Activated naive CD4-positive, alpha-beta T cell treated with anti-CD3 and anti-CD28 coated beads for 36 hours (primary cell): Measurements from ENCODE around the gene DNASE2B. TPM values are rescaled to one million over a fixed set of nuclear protein-coding genes. Genes with fewer than 3 reads are reported as not detected.

Experiments
- CTCF ChIA-PET: fragments of 350-600 bp; sonication (Branson Sonifier 250); formaldehyde crosslinking; loops from one replicate; lab custom pipeline; 2021; ENCODE audit warnings: antibody characterized with exemption; lab: Charles Lee
- DNase-seq: peaks from one replicate; pipeline ENCODE4 v3.0.0-alpha.2; 2020
- H3K27ac Mint-ChIP-seq: one replicate; pipeline ENCODE4 v1.8.0; 2021; ENCODE audit warnings: mild to moderate bottlenecking, mixed read lengths
- H3K27me3 Mint-ChIP-seq: one replicate; pipeline ENCODE4 v1.8.0; 2021; ENCODE audit warnings: low read depth, mixed read lengths
- H3K36me3 Mint-ChIP-seq: one replicate; pipeline ENCODE4 v1.8.0; 2021; ENCODE audit warnings: low read depth, mixed read lengths
- H3K4me1 Mint-ChIP-seq: one replicate; pipeline ENCODE4 v1.8.0; 2021; ENCODE audit warnings: low read depth, mixed read lengths
- H3K4me3 Mint-ChIP-seq: one replicate; pipeline ENCODE4 v1.8.0; 2021; ENCODE audit warnings: mild to moderate bottlenecking, moderate library complexity, mixed read lengths
- H3K9me3 Mint-ChIP-seq: one replicate; pipeline ENCODE4 v1.8.0; 2021; ENCODE audit warnings: mixed read lengths
- intact Hi-C: fragments of 100-400 bp; cut with micrococcal nuclease; formaldehyde crosslinking; loops from one replicate; pipeline ENCODE4 v1.15.1; 2023
- total RNA-seq, 2 experiments: library from RNA; stranded (reverse); gene quantifications; one replicate each; pipeline ENCODE4 v1.2.3, GENCODE V29; 2021

The DNASE2B gene
- total RNA-seq, 2 experiments from 2014 or later, result not detected

DNA sequence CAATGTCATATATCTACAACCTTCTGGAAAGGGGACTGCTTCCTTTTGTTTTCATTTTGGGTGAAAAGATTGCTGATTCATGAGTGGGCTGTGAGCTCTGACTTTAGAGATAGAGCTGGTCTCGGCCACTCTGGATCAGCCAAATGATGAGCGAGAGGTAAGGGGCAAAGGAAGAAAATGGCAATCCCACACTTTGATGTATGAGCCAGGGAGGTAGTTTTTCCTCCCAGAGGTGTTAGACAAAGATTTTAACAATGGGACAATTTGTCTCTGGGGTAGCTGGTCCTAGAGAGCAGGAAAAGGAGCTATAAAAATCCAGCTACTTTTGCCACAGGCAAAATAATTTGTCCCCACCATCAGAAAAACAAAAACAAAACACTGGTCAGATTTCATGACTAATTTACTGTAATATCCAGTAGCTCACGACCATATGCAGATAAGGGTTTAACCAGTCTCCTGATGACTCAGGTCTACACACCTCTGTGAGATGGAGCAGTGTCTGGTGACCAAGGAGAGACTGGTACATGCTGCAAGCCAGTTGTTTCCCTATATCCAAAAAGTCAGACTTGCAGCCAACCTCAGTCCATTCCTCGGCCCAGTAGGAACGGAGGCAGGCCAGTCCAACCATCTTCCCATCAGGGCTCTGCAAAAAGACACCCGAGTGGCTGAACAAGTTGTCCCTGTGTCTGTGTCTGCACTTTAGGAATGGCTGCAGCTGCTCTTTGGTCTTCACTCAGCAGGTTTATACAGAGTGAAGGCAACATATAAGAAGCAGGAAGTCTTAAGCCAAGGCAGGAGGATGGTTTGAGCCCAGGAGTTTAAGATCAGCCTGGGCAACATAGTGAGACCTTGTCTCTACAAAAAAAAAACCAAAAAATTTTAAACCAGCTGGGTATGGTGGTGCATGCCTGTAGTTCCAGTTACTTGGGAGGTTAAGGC is 29.2 kb downstream of the DNASE2B start:
- CTCF ChIA-PET, result interaction anchor here (0.5 to 1.5 kb wide), 5 partner anchors 15 to 529 kb away, joined by 3 to 5 read pairs (median 3); no protein-coding TSS in a partner anchor
- no peak overlapping the region for H3K27ac Mint-ChIP-seq
- H3K4me1 Mint-ChIP-seq, result no peaks in the 10 kb centered on the region
- H3K27me3 Mint-ChIP-seq, result no peaks in the 10 kb centered on the region
- peaks cover 2% of the 10 kb centered on the region for H3K36me3 Mint-ChIP-seq
- no peak overlapping the region for H3K4me3 Mint-ChIP-seq
- intact Hi-C loops, result no loop called here
- peaks cover 7% of the 10 kb centered on the region for H3K9me3 Mint-ChIP-seq
- DNase-seq, result no peak

DNA sequence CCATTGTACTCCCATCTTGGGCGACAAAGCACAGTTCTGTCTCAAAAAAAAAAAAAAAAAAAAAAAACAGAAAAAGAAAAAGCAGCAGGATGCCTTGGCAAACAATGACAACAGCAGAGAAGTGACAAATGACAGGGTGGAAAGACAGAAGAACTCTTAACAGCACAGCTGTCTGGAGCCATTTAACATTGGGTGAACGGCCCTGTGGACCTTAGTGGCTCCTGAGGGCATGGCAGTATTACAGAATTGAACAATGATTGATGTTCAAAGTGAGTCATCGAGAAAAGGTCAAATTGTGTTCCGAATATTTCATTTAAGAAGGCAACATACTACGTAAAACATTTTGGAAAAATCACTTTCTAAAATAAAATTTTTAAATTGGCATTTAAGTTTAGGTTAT is 30.0 kb downstream of the DNASE2B start:
- Mint-ChIP-seq H3K27me3 (no peaks in the 10 kb centered on the region), H3K4me1 (peaks cover 2% of the 10 kb centered on the region), H3K36me3 (peaks cover 2% of the 10 kb centered on the region), H3K9me3 (peaks cover 7% of the 10 kb centered on the region), H3K27ac (no peak overlapping the region), H3K4me3 (no peak overlapping the region)
- intact Hi-C loops, result no loop called here
- CTCF ChIA-PET, result no interaction called here
- DNase-seq, result no peak

DNA sequence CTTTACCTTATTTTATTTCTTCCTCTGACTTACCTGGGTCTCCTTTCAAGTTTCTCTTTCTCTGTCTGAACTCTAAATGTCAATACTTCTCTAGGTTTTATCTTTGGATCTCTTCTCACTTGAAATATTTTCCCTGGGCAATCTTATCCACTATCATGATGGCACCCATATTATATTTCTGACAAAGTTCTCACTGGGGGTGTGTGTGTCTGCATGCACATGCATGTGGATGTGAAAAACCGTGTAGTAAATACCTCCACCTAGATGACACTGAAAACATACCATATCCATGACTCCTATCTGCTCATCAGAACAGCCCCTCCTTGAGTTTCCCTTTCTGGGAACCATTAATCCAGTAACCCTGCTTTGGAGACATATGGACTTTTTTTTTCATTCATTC is 30.9 kb downstream of the DNASE2B start:
- Mint-ChIP-seq H3K27me3 (no peaks in the 10 kb centered on the region), H3K4me1 (peaks cover 4% of the 10 kb centered on the region), H3K9me3 (peaks cover 7% of the 10 kb centered on the region), H3K4me3 (no peak overlapping the region), H3K27ac (no peak overlapping the region), H3K36me3 (peaks cover 2% of the 10 kb centered on the region)
- intact Hi-C loops, result no loop called here
- CTCF ChIA-PET, result no interaction called here
- DNase-seq, result no peak

DNA sequence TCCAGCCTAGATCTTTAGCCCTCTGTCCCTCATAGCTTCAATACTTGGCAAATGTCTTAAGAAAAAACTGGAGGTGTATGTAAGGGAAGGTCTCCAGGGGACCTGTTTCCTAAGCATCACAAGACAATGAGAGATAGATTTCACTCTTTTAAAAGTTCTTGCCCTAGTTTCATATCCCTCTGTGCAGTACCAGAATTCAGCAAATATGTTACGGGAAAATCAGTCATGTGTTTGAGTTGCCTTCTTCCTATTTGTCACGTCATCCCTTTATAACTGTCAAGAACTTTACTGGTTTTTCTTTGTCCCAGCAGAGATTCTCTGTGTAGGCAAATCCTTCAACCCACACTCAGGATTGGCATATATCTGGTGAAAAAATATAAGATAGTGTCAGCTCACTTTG is 32.3 kb downstream of the DNASE2B start:
- peaks cover 2% of the 10 kb centered on the region for H3K36me3 Mint-ChIP-seq
- no peaks in the 10 kb centered on the region for H3K27me3 Mint-ChIP-seq
- intact Hi-C loops, result no loop called here
- CTCF ChIA-PET, result interaction anchor here (0.7 to 9.5 kb wide), 2 partner anchors 287 to 298 kb away, joined by 3 to 168 read pairs; partner anchors contain the start of gene PRKACB
- H3K4me3 Mint-ChIP-seq, result no peak overlapping the region
- H3K27ac Mint-ChIP-seq, result no peak overlapping the region
- peaks cover 4% of the 10 kb centered on the region for H3K4me1 Mint-ChIP-seq
- H3K9me3 Mint-ChIP-seq, result peaks cover 7% of the 10 kb centered on the region
- DNase-seq, result no peak

DNA sequence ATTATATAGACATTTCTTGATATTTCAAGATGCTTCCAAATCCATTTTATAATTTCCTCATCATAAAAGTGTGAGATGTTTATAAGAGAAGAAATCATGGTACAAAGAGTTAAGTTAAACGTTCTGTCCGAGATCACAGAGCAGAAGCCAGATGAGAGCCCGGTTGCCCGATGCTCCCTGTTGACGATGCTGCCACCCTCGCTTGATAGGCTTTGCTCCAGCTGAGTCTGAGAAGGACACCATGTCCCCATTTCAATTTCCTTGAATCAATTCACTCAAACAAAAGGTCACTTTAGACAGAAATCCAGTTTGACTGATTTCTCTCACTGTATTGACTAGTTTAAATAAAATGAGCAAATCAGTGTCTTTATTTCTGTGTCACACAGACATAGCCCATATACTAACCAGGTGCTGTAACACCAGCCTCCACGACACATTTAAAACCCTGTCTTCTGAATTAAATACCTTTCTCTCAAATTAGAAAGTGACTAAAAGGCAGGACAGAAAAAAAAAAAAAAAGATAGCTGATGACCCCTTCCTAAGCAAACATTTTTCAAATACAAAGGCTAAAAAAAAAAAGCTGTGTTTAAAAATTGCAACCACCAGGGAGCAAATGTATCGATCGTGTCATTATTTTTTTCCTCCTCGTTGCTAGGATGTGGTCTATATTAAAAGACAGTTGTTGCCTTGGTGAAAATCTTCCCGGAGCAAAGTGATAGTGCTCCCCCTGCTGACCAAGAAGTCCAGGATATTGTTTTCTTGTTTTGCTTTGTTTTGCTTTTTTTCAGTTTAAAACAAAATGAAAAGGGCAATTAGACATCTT is 35.2 kb downstream of the DNASE2B start:
- CTCF ChIA-PET, result interaction anchor here (0.5 to 9.5 kb wide), 23 partner anchors 9 to 616 kb away, joined by 3 to 168 read pairs (median 3); partner anchors contain the start of gene PRKACB
- Mint-ChIP-seq H3K27me3 (no peaks in the 10 kb centered on the region), H3K4me1 (peaks cover 15% of the 10 kb centered on the region), H3K9me3 (peaks cover 7% of the 10 kb centered on the region), H3K36me3 (peaks cover 2% of the 10 kb centered on the region), H3K4me3 (peak overlapping the region; percentile 63), H3K27ac (peak overlapping the region; percentile 25)
- intact Hi-C loops, result loop anchor here (1.0 to 2.0 kb wide), 10 partner anchors 45 to 529 kb away; partner anchors contain the start of genes CTBS, GNG5, RPF1 and SPATA1
- peak; percentile 76 for DNase-seq

DNA sequence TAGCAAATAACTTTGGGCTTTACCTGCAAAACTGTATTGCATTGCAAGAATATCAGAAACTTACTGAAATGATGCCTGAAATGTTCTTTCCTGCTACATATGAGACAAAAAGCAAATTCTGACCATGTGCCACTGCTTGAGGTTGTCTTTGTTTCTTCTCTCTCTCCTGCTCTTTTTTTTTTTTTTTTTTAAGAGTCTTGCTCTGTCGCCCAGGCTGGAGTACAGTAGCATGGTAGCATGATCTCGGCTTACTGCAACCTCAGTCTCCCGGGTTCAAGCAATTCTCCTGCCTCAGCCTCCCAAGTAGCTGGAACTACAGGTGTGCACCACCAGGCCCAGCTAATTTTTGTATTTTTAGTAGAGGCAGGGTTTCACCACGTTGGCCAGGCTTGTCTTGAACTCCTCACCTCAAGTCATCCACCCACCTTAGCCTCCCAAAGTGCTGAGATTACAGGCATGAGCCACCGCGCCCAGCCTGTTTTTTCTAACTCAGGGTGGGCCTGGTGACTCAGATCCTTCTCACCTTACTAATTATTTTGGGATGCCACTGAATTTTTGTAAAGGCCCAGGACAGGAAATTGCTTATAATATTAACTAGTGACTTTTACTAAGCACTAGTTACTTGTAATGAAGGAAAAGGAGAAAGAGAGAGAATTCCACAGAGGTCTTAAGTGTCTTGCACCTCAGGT is 35.9 kb downstream of the DNASE2B start:
- CTCF ChIA-PET, result interaction anchor here (0.6 to 9.5 kb wide), 18 partner anchors 9 to 809 kb away, joined by 3 to 168 read pairs (median 4); partner anchors contain the start of gene PRKACB
- intact Hi-C loops, result loop anchor here (1.0 to 2.0 kb wide), 8 partner anchors 45 to 529 kb away; partner anchors contain the start of genes CTBS, GNG5, RPF1 and SPATA1
- Mint-ChIP-seq H3K27ac (peak overlapping the region; percentile 25), H3K4me3 (peak overlapping the region; percentile 63), H3K36me3 (peaks cover 2% of the 10 kb centered on the region), H3K27me3 (no peaks in the 10 kb centered on the region), H3K9me3 (peaks cover 7% of the 10 kb centered on the region), H3K4me1 (peaks cover 15% of the 10 kb centered on the region)
- no peak for DNase-seq

DNA sequence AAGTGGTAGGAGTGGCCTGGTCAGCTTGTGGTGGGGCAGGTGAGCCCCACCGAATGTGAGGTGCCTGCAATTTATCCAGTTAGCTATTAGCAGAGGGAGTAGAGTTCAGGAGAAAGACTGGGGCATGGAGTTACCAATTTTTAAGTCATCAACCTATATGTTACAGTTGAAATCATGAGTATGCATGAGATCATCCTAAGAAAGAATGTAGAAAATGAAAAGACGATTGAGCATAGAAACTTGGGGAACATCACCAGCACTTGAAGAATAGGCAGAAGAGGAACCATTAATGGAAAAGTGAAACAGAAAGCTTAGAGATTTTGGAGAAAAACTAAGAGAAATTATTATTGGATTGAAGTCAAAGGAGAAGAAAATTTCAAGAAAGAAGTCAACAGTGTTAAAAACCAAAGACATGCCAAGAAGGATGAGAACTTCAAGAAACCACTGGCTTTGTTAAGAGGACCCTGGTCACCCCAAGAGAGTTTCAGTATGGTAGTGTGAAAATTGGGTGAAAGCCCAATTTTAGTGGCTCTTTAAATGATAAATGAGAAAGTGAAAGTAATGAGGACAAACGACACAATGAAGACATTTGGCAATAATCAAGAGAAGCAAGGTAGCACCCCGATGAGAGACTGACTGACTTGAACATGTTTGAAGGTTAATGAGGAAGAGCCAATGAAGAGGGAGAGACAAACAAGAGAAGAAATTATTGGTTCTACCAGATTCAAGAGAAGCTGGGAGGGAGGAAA is 36.7 kb downstream of the DNASE2B start:
- intact Hi-C loops, result loop anchor here (1.0 to 2.0 kb wide), 9 partner anchors 44 to 530 kb away; partner anchors contain the start of genes CTBS, GNG5, RPF1 and SPATA1
- H3K27ac Mint-ChIP-seq, result no peak overlapping the region
- H3K36me3 Mint-ChIP-seq, result no peaks in the 10 kb centered on the region
- DNase-seq, result no peak
- CTCF ChIA-PET, result interaction anchor here (0.6 to 9.5 kb wide), 13 partner anchors 35 to 808 kb away, joined by 3 to 168 read pairs (median 4); partner anchors contain the start of gene PRKACB
- peaks cover 3% of the 10 kb centered on the region for H3K9me3 Mint-ChIP-seq
- H3K4me3 Mint-ChIP-seq, result no peak overlapping the region
- peaks cover 15% of the 10 kb centered on the region for H3K4me1 Mint-ChIP-seq
- no peaks in the 10 kb centered on the region for H3K27me3 Mint-ChIP-seq

DNA sequence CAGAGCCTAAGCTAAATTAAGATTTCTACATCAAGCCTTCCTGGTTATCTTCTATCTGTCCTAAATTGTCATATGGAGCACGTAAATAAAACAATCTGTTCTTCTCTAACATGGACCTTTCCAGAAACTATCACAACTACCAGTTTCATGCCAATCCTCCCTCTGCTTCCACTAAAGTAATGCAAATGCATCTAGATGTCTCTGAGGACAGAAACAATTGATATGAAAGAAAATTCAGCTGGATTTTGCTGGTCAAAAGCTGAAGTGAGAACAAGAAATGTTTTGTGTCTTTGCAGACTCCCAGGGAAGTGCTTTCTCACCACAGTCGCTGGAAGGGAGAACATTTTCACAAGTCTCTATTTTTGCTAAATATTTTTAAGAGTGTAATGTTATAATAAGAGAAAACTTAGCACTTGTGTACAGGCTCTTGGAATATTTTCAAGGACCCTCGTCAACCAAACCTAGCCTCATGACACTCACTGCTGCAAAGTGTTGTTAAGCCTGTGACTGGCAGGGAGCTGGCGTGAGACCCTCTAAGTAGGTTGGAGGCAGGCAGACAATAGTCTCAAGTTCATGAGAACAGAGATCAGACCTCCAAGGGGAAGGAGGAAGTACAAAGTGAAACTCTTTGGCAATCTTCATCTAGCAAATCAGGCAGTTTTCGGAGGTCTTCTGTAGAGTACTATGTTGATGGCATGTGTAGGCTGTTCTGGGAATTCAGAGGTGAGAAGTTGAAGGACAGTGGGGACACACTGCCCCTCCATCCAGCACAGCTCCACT is 38.8 kb downstream of the DNASE2B start:
- peaks cover 16% of the 10 kb centered on the region for H3K4me1 Mint-ChIP-seq
- peak overlapping the region; percentile 78 for H3K27ac Mint-ChIP-seq
- H3K36me3 Mint-ChIP-seq, result no peaks in the 10 kb centered on the region
- no peak overlapping the region for H3K4me3 Mint-ChIP-seq
- intact Hi-C loops, result no loop called here
- CTCF ChIA-PET, result interaction anchor here (0.5 to 9.5 kb wide), 11 partner anchors 42 to 335 kb away, joined by 3 to 168 read pairs (median 4); partner anchors contain the start of genes PRKACB and RPF1
- no peak for DNase-seq
- H3K9me3 Mint-ChIP-seq, result no peaks in the 10 kb centered on the region
- no peaks in the 10 kb centered on the region for H3K27me3 Mint-ChIP-seq

DNA sequence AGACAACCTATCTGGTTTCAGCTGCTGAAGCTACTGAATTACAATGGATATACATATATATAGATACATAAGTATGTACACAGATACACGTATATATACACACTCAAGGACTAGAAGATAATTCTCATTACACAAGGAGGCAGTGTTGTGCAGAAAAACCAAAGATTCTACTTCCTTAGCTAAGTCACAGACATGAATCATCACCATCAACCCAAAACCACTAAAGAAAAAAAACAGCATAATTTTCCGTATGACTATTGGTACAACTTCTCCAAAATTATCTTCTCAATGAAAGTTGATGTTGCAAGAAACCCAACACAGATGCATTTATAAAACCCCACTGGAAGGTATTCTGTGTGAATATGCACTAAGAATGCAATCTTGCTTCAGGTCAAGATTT is 44.0 kb downstream of the DNASE2B start:
- no peaks in the 10 kb centered on the region for H3K27me3 Mint-ChIP-seq

More for the DNA sequence above, 44.0 kb downstream of the DNASE2B start:
- peaks cover 25% of the 10 kb centered on the region for H3K4me1 Mint-ChIP-seq
- DNase-seq, result no peak
- CTCF ChIA-PET, result interaction anchor here (0.6 to 6.3 kb wide), 24 partner anchors 14 to 817 kb away, joined by 3 to 49 read pairs (median 4); partner anchors contain the start of genes C1orf52, GNG5, RPF1 and SPATA1
- no peaks in the 10 kb centered on the region for H3K36me3 Mint-ChIP-seq
- intact Hi-C loops, result loop anchor here (1.0 kb wide), 10 partner anchors 37 to 494 kb away; partner anchors contain the start of genes CTBS, GNG5, RPF1 and SPATA1
- H3K27ac Mint-ChIP-seq, result no peak overlapping the region
- H3K9me3 Mint-ChIP-seq, result no peaks in the 10 kb centered on the region
- H3K4me3 Mint-ChIP-seq, result no peak overlapping the region
